ENCODE data around the gene CASR. TPM values are rescaled to one million over a fixed set of nuclear protein-coding genes. Genes with fewer than 3 reads are reported as not detected.

Gene CASR
- total RNA-seq, 1 experiment from 2014 or later = not detected

DNA sequence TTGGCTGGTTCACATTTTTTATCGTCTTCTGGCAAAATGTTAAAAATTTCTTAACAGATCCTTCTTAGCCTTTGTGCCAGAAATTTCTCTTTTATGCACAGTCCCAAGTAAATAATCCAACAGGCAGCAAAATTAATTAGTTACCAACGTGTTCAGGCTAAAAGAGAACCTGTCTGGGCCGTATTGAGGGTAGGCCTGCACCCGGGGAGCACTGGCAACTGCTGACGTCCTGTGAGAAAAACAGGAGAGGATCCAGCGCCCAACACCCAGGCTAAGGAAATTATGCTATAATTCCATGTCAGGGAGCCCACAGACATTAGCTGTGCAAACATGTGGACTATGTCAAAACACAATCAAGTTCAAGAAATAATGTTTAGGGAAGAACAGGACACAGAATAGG is 110.9 kb downstream of the CASR start:
- no peak for DNase-seq
- no peaks in the 10 kb centered on the region for H3K4me1 ChIP-seq (ENCODE audit: low read length)
- no peak overlapping the region for H2AFZ ChIP-seq (ENCODE audit: low read length)
- no peaks in the 10 kb centered on the region for H3K27me3 ChIP-seq (ENCODE audit: low read length)
- H3K9ac ChIP-seq (ENCODE audit: low read length) = no peak overlapping the region
- H3K4me3 ChIP-seq (ENCODE audit: low read length) = no peak overlapping the region
- H3K9me3 ChIP-seq (ENCODE audit: low read length) = no peaks in the 10 kb centered on the region
- no peaks in the 10 kb centered on the region for H4K20me1 ChIP-seq (ENCODE audit: insufficient read depth, low read depth, low read length)
- H3K27ac ChIP-seq (ENCODE audit: low read length) = no peak overlapping the region
- H3K4me2 ChIP-seq (ENCODE audit: low read depth, low read length, poor library complexity, severe bottlenecking) = no peak overlapping the region
- H3K36me3 ChIP-seq (ENCODE audit: insufficient read depth, low read length) = no peaks in the 10 kb centered on the region
- no peaks in the 10 kb centered on the region for H3K79me2 ChIP-seq (ENCODE audit: low read length)
- no peaks in the 10 kb centered on the region for H3K9me2 ChIP-seq (replicated peaks; ENCODE audit: insufficient read depth, low read length)

GRCh38 chr3:122295266-122296062 is 112.0 kb downstream of the CASR start:
- no peaks in the 10 kb centered on the region for H3K36me3 ChIP-seq (ENCODE audit: insufficient read depth, low read length)
- no peak overlapping the region for H3K27ac ChIP-seq (ENCODE audit: low read length)
- no peaks in the 10 kb centered on the region for H4K20me1 ChIP-seq (ENCODE audit: insufficient read depth, low read depth, low read length)
- H3K27me3 ChIP-seq (ENCODE audit: low read length) = no peaks in the 10 kb centered on the region
- no peak overlapping the region for H2AFZ ChIP-seq (ENCODE audit: low read length)
- no peaks in the 10 kb centered on the region for H3K79me2 ChIP-seq (ENCODE audit: low read length)
- H3K9me3 ChIP-seq (ENCODE audit: low read length) = no peaks in the 10 kb centered on the region; the same call in 1 of the 2 replicates
- H3K9me2 ChIP-seq (replicated peaks; ENCODE audit: insufficient read depth, low read length) = no peaks in the 10 kb centered on the region
- no peaks in the 10 kb centered on the region for H3K4me1 ChIP-seq (ENCODE audit: low read length)
- no peak overlapping the region for H3K4me3 ChIP-seq (ENCODE audit: low read length)
- no peak overlapping the region for H3K4me2 ChIP-seq (ENCODE audit: low read depth, low read length, poor library complexity, severe bottlenecking)
- H3K9ac ChIP-seq (ENCODE audit: low read length) = no peak overlapping the region
- no peak for DNase-seq

- no peaks in the 10 kb centered on the region for H3K79me2 ChIP-seq (ENCODE audit: low read length)
- H3K9me2 ChIP-seq (replicated peaks; ENCODE audit: insufficient read depth, low read length) = no peaks in the 10 kb centered on the region
- no peak overlapping the region for H3K27ac ChIP-seq (ENCODE audit: low read length)
- no peaks in the 10 kb centered on the region for H3K27me3 ChIP-seq (ENCODE audit: low read length)
- H4K20me1 ChIP-seq (ENCODE audit: insufficient read depth, low read depth, low read length) = no peaks in the 10 kb centered on the region
- H3K4me1 ChIP-seq (ENCODE audit: low read length) = no peaks in the 10 kb centered on the region
- H3K36me3 ChIP-seq (ENCODE audit: insufficient read depth, low read length) = no peaks in the 10 kb centered on the region
- H2AFZ ChIP-seq (ENCODE audit: low read length) = no peak overlapping the region
- DNase-seq = no peak
- H3K9ac ChIP-seq (ENCODE audit: low read length) = no peak overlapping the region
- no peaks in the 10 kb centered on the region; the same call in 1 of the 2 replicates for H3K9me3 ChIP-seq (ENCODE audit: low read length)
- H3K4me3 ChIP-seq (ENCODE audit: low read length) = no peak overlapping the region
- no peak overlapping the region for H3K4me2 ChIP-seq (ENCODE audit: low read depth, low read length, poor library complexity, severe bottlenecking)
Observed at GRCh38 chr3:122298239-122298638, 114.8 kb downstream of the CASR start.

- no peaks in the 10 kb centered on the region for H3K9me2 ChIP-seq (replicated peaks; ENCODE audit: insufficient read depth, low read length)
- H3K4me3 ChIP-seq (ENCODE audit: low read length) = no peak overlapping the region
- H3K4me2 ChIP-seq (ENCODE audit: low read depth, low read length, poor library complexity, severe bottlenecking) = no peak overlapping the region
- no peaks in the 10 kb centered on the region for H4K20me1 ChIP-seq (ENCODE audit: insufficient read depth, low read depth, low read length)
- no peaks in the 10 kb centered on the region for H3K79me2 ChIP-seq (ENCODE audit: low read length)
- H3K9ac ChIP-seq (ENCODE audit: low read length) = no peak overlapping the region
- H3K4me1 ChIP-seq (ENCODE audit: low read length) = no peaks in the 10 kb centered on the region
- no peak overlapping the region for H3K27ac ChIP-seq (ENCODE audit: low read length)
- H3K27me3 ChIP-seq (ENCODE audit: low read length) = no peaks in the 10 kb centered on the region
- no peak overlapping the region for H2AFZ ChIP-seq (ENCODE audit: low read length)
- no peaks in the 10 kb centered on the region; the same call in 1 of the 2 replicates for H3K9me3 ChIP-seq (ENCODE audit: low read length)
- no peak for DNase-seq
- no peaks in the 10 kb centered on the region for H3K36me3 ChIP-seq (ENCODE audit: insufficient read depth, low read length)
Observed at GRCh38 chr3:122299215-122299614, 115.7 kb downstream of the CASR start.

DNA sequence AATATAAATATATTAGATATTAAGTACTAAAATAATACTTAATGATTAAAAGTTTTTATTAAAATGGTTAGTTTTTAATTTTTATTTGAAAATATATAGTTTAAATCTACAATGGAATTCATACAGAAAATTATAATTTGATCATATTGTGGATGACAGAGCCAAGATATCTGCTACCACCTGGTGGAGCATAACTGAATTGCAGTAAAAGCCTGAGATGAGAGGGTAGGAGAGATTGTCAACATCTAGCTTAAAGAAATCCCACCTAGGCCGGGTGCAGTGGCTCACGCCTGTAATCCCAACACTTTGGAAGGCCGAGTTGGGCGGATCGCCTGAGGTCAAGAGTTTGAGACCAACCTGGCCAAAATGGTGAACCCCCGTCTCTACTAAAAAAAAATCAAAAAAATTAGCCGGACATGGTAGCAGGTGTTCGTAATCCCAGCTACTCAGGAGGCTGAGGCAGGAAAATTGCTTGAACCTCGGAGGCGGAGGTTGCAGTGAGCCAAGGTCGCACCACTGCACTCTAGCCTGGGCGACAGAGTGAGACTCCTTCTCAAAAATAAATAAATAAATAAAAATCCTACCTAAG is 116.5 kb downstream of the CASR start:
- Histone ChIP-seq H3K27me3 (ENCODE audit: low read length) (no peaks in the 10 kb centered on the region), H3K36me3 (ENCODE audit: insufficient read depth, low read length) (no peaks in the 10 kb centered on the region), H3K9me3 (ENCODE audit: low read length) (no peaks in the 10 kb centered on the region; the same call in 1 of the 2 replicates), H3K9me2 (replicated peaks; ENCODE audit: insufficient read depth, low read length) (no peaks in the 10 kb centered on the region), H3K4me1 (ENCODE audit: low read length) (no peaks in the 10 kb centered on the region), H3K79me2 (ENCODE audit: low read length) (no peaks in the 10 kb centered on the region), H3K4me2 (ENCODE audit: low read depth, low read length, poor library complexity, severe bottlenecking) (no peak overlapping the region), H3K9ac (ENCODE audit: low read length) (no peak overlapping the region), H3K27ac (ENCODE audit: low read length) (no peak overlapping the region), H4K20me1 (ENCODE audit: insufficient read depth, low read depth, low read length) (no peaks in the 10 kb centered on the region), H2AFZ (ENCODE audit: low read length) (no peak overlapping the region), H3K4me3 (ENCODE audit: low read length) (no peak overlapping the region)
- peak; percentile 84 for DNase-seq

DNA sequence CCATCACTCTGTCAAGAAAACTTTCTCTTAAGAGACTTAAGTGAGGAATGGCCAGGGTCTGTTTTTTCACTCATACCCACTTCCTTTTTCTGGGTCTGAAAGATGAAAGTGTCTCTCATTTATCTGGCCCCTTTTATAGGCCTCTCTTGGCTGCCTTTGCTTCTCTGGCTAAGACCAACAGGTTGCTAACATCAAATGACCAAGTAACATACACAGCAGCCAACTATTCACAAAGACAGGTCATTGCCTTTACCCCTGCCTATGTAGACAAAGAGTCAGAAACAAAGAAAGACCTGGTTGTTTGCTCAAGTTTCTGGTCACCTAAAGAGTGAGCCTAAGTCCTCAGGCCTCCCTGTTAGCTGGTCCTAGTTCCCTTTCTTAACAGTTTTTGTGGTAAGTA is 117.6 kb downstream of the CASR start:
- Histone ChIP-seq H3K79me2 (ENCODE audit: low read length) (no peaks in the 10 kb centered on the region), H3K4me3 (ENCODE audit: low read length) (no peak overlapping the region), H3K4me2 (ENCODE audit: low read depth, low read length, poor library complexity, severe bottlenecking) (no peak overlapping the region), H3K36me3 (ENCODE audit: insufficient read depth, low read length) (no peaks in the 10 kb centered on the region), H2AFZ (ENCODE audit: low read length) (no peak overlapping the region), H3K4me1 (ENCODE audit: low read length) (no peaks in the 10 kb centered on the region), H3K9me3 (ENCODE audit: low read length) (no peaks in the 10 kb centered on the region; the same call in 1 of the 2 replicates), H3K9me2 (replicated peaks; ENCODE audit: insufficient read depth, low read length) (no peaks in the 10 kb centered on the region), H4K20me1 (ENCODE audit: insufficient read depth, low read depth, low read length) (no peaks in the 10 kb centered on the region), H3K27ac (ENCODE audit: low read length) (no peak overlapping the region), H3K27me3 (ENCODE audit: low read length) (no peaks in the 10 kb centered on the region), H3K9ac (ENCODE audit: low read length) (no peak overlapping the region)
- DNase-seq = no peak

DNA sequence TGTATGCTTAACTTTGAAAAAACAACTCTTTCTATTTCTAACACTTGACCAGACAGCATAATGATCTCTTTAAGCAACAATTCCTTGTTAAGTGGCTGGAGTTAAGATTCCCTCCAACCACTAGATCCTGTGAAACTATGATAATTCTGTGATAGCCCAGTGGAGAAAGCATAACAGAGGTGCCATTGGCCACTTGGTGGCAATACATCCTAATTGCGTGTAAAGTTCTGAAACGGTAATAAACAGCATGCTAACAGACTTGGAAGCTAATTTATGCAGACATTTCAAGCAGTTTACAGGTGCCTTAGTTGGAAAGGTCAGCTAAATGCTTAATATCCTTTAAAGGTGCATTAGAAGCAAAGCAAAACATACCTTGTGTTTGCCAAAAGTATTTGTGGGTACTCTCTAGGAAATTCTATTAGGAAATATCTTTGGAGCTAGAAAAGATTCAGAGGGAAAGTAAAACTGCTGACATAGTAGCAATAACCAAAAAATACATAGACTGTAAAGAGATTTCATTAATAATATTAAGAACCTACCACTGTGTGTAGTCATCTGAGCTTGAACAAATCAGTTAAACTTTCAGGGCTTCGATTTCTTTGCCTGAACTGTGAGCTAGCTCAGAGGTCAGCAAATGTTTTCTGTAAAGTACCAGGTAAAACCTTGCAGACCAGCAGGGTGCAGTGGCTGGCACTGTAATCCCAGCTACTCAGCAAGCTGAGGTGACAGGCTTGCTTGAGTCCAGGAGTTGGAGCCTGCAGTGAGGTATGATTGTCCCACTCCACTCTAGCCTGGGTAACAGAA is 122.6 kb downstream of the CASR start:
- no peak overlapping the region for H3K27ac ChIP-seq (ENCODE audit: low read length)
- no peaks in the 10 kb centered on the region for H3K9me3 ChIP-seq (ENCODE audit: low read length)
- no peaks in the 10 kb centered on the region for H3K9me2 ChIP-seq (replicated peaks; ENCODE audit: insufficient read depth, low read length)
- H2AFZ ChIP-seq (ENCODE audit: low read length) = no peak overlapping the region
- no peak overlapping the region for H3K4me3 ChIP-seq (ENCODE audit: low read length)
- no peaks in the 10 kb centered on the region for H3K79me2 ChIP-seq (ENCODE audit: low read length)
- no peaks in the 10 kb centered on the region for H3K36me3 ChIP-seq (ENCODE audit: insufficient read depth, low read length)
- DNase-seq = peak; percentile 61
- no peak overlapping the region for H3K9ac ChIP-seq (ENCODE audit: low read length)
- H4K20me1 ChIP-seq (ENCODE audit: insufficient read depth, low read depth, low read length) = no peaks in the 10 kb centered on the region
- no peak overlapping the region for H3K4me2 ChIP-seq (ENCODE audit: low read depth, low read length, poor library complexity, severe bottlenecking)
- H3K27me3 ChIP-seq (ENCODE audit: low read length) = no peaks in the 10 kb centered on the region
- H3K4me1 ChIP-seq (ENCODE audit: low read length) = no peaks in the 10 kb centered on the region

- DNase-seq = no peak
Observed at GRCh38 chr3:122306622-122306953, 123.1 kb downstream of the CASR start.

More at GRCh38 chr3:122306622-122306953, 123.1 kb downstream of the CASR start:
- Histone ChIP-seq H3K4me3 (ENCODE audit: low read length) (no peak overlapping the region), H3K9me2 (replicated peaks; ENCODE audit: insufficient read depth, low read length) (no peaks in the 10 kb centered on the region), H3K9me3 (ENCODE audit: low read length) (no peaks in the 10 kb centered on the region), H3K36me3 (ENCODE audit: insufficient read depth, low read length) (no peaks in the 10 kb centered on the region), H3K79me2 (ENCODE audit: low read length) (no peaks in the 10 kb centered on the region), H3K4me2 (ENCODE audit: low read depth, low read length, poor library complexity, severe bottlenecking) (no peak overlapping the region), H3K9ac (ENCODE audit: low read length) (no peak overlapping the region), H3K27ac (ENCODE audit: low read length) (no peak overlapping the region), H4K20me1 (ENCODE audit: insufficient read depth, low read depth, low read length) (no peaks in the 10 kb centered on the region), H3K4me1 (ENCODE audit: low read length) (no peaks in the 10 kb centered on the region), H3K27me3 (ENCODE audit: low read length) (no peaks in the 10 kb centered on the region), H2AFZ (ENCODE audit: low read length) (no peak overlapping the region)
